Hepatocyte (in vitro differentiated cells): ENCODE data around the gene TPMT.

Source experiments
- CTCF ChIP-seq: fragments of 200-600 bp; sonication (generic); IDR thresholded peaks from 2 replicates; pipeline ENCODE4 v1.5.1; 2016; ENCODE audit warnings: antibody characterized with exemption, mild to moderate bottlenecking; ENCODE audit not compliant: poor library complexity
- EZH2 ChIP-seq: fragments of 200-600 bp; sonication (generic); IDR thresholded peaks from 2 replicates; pipeline ENCODE4 v1.6.1; 2016; ENCODE audit warnings: antibody characterized with exemption, mild to moderate bottlenecking, borderline replicate concordance

- no peak for TF ChIP-seq CTCF
- no peak for TF ChIP-seq EZH2
Observed at GRCh38 chr6:18186540-18187250, 31.8 kb upstream of the TPMT start.
